Heart left ventricle (tissue), 13 donors: ENCODE data around the gene PSMD7.

ENCODE experiments used
- CTCF ChIP-seq, 12 donors: fragments of 200-600 bp; sonication (generic) in 4 of 12; IDR thresholded peaks; one replicate each; pipeline versions ENCODE4 v1.5.0 to v1.8.0; 2018 to 2022; ENCODE audit warnings: antibody characterized with exemption in 12 of 12, mild to moderate bottlenecking in 5 of 12
- POLR2A ChIP-seq, 2 donors: fragments of 450-650 bp; IDR thresholded peaks; one replicate each; pipeline ENCODE4 v1.6.1; 2017; ENCODE audit warnings: antibody characterized with exemption in 2 of 2, mild to moderate bottlenecking in 2 of 2, moderate library complexity in 2 of 2
- donor health status: ischemic (EF 13 %, LVEDD 7.1; RV severe dilation, severe dysfunction).
- donor health status: DM: no; HTN: yes; CAD: no.
- donor health status: DM: no; HTN: no; CAD: no.
- donor health status: ischemic (EF 25% LVEDD 6.9; RV normal size, moderate dysfunction).
- donor health status: ischemic (EF 25% LVEDD 5.7; RV mildly dilated, moderate dysfunction).
- donor health status: ischemic (EF 35%, LVEDD 5.7; RV mildly dilated, moderate dysfunction).
- donor health status: nonischemic (EF 11% LVEDD 7.7; RV severe dilation, severe dysfunction).
- donor health status: DM: yes; HTN: yes; CAD: no.
- donor health status: PGD.
- donor health status: ischemic (EF 29% LVEDD 5.4; RV normal size, mild dysfunction).
- donor health status: nonischemic (EF 23%, LVEDD 6.1; RV moderate dilation, normal function).

- TF ChIP-seq CTCF (IDR thresholded peaks at IDR 0.05) (no peak), POLR2A (IDR thresholded peaks at IDR 0.05) (no peak)
Measured at GRCh38 chr16:74283716-74284115, 12.9 kb upstream of the PSMD7 start.
